ENCODE results near the gene TBL2.

DNA sequence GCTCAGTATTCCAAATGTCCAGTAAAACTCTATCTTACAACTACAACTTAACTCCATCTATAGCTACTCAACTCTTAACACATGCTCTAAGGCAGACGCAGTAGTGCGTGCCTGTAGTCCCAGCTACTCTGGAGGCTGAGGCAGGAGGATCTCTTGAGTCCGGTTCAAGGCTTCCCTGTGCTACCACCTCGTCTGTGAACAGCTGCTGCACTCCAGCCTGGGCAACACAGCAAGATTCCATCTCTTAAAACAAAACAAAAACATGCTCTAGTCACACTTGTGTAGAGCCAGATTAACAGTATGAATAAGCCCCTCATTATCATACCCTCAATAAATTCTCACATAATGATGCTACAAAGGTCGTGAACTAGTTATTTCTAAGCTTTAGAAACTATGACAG, 59.9 kb downstream of the TBL2 start:
- TF ChIP-seq, protein P1, sequence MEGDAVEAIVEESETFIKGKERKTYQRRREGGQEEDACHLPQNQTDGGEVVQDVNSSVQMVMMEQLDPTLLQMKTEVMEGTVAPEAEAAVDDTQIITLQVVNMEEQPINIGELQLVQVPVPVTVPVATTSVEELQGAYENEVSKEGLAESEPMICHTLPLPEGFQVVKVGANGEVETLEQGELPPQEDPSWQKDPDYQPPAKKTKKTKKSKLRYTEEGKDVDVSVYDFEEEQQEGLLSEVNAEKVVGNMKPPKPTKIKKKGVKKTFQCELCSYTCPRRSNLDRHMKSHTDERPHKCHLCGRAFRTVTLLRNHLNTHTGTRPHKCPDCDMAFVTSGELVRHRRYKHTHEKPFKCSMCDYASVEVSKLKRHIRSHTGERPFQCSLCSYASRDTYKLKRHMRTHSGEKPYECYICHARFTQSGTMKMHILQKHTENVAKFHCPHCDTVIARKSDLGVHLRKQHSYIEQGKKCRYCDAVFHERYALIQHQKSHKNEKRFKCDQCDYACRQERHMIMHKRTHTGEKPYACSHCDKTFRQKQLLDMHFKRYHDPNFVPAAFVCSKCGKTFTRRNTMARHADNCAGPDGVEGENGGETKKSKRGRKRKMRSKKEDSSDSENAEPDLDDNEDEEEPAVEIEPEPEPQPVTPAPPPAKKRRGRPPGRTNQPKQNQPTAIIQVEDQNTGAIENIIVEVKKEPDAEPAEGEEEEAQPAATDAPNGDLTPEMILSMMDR (IDR thresholded peaks at IDR 0.05; ENCODE audit: poor library complexity, severe bottlenecking), result no peak
- TF ChIP-seq EZH2 (IDR thresholded peaks at IDR 0.05; ENCODE audit: borderline replicate concordance, insufficient read depth, low read length, poor library complexity, severe bottlenecking) (no peak), POLR2AphosphoS5 (IDR thresholded peaks at IDR 0.05) (no peak), MXI1 (conservative IDR thresholded peaks at IDR 0.05; ENCODE audit: poor library complexity, severe bottlenecking) (no peak)
- TF ChIP-seq, protein P2, sequence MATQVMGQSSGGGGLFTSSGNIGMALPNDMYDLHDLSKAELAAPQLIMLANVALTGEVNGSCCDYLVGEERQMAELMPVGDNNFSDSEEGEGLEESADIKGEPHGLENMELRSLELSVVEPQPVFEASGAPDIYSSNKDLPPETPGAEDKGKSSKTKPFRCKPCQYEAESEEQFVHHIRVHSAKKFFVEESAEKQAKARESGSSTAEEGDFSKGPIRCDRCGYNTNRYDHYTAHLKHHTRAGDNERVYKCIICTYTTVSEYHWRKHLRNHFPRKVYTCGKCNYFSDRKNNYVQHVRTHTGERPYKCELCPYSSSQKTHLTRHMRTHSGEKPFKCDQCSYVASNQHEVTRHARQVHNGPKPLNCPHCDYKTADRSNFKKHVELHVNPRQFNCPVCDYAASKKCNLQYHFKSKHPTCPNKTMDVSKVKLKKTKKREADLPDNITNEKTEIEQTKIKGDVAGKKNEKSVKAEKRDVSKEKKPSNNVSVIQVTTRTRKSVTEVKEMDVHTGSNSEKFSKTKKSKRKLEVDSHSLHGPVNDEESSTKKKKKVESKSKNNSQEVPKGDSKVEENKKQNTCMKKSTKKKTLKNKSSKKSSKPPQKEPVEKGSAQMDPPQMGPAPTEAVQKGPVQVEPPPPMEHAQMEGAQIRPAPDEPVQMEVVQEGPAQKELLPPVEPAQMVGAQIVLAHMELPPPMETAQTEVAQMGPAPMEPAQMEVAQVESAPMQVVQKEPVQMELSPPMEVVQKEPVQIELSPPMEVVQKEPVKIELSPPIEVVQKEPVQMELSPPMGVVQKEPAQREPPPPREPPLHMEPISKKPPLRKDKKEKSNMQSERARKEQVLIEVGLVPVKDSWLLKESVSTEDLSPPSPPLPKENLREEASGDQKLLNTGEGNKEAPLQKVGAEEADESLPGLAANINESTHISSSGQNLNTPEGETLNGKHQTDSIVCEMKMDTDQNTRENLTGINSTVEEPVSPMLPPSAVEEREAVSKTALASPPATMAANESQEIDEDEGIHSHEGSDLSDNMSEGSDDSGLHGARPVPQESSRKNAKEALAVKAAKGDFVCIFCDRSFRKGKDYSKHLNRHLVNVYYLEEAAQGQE (IDR thresholded peaks at IDR 0.05; ENCODE audit: borderline replicate concordance), result no peak

All from neural cell (in vitro differentiated cells).